GM18873 (cell line): Measurements from ENCODE around the gene SFTA2.
"Not testable (repeated sequence)": the region's sequence is repeated elsewhere in the genome, so short reads cannot be mapped to it uniquely, and the experiment has no call there.

Experiments
- ATAC-seq: cut with Tn5 transposase; IDR thresholded peaks from one replicate; pipeline ENCODE4 v1.9.1; 2021; ENCODE audit warnings: mild to moderate bottlenecking, moderate library complexity, moderate number of reproducible peaks; ENCODE audit not compliant: unreplicated experiment, low FRiP score

SFTA2 gene

GRCh38 chr6:30914076-30914853, 17.7 kb downstream of the SFTA2 start, which contains the start of gene VARS2:
VARS2 (plus strand) TSS chr6:30914238; CDS start chr6:30914837, 599 bp downstream.
- ATAC-seq = peak; percentile 49

- no peak for ATAC-seq
Measured at GRCh38 chr6:30913721-30914075, 18.3 kb downstream of the SFTA2 start.

GRCh38 chr6:30912746-30913520, 19.0 kb downstream of the SFTA2 start:
- no peak for ATAC-seq

- ATAC-seq = not testable (repeated sequence)
Measured at GRCh38 chr6:30910473-30910872, 21.5 kb downstream of the SFTA2 start.

GRCh38 chr6:30908700-30909099, 23.3 kb downstream of the SFTA2 start:
- ATAC-seq = no peak

GRCh38 chr6:30907758-30908591, 24.0 kb downstream of the SFTA2 start, which contains the start of gene GTF2H4:
GTF2H4 (plus strand) TSS chr6:30908207.
- peak; percentile 89 for ATAC-seq

- ATAC-seq = not testable (repeated sequence)
Measured at GRCh38 chr6:30907290-30907757, 24.6 kb downstream of the SFTA2 start.

GRCh38 chr6:30903236-30903635, 28.7 kb downstream of the SFTA2 start:
- no peak for ATAC-seq

- ATAC-seq = no peak
Measured at GRCh38 chr6:30902709-30903108, 29.3 kb downstream of the SFTA2 start.

- not testable (repeated sequence) for ATAC-seq
Measured at GRCh38 chr6:30902196-30902595, 29.8 kb downstream of the SFTA2 start.

GRCh38 chr6:30901436-30901835, 30.5 kb downstream of the SFTA2 start:
- no peak for ATAC-seq

- ATAC-seq = no peak
Measured at GRCh38 chr6:30900863-30901417, 31.0 kb downstream of the SFTA2 start.

- no peak for ATAC-seq
Measured at GRCh38 chr6:30898750-30899360, 33.1 kb downstream of the SFTA2 start.

GRCh38 chr6:30897882-30898281, 34.1 kb downstream of the SFTA2 start:
- ATAC-seq = no peak

GRCh38 chr6:30896541-30896940, 35.4 kb downstream of the SFTA2 start:
- ATAC-seq = no peak

GRCh38 chr6:30895343-30895742, 36.6 kb downstream of the SFTA2 start:
- no peak for ATAC-seq

- ATAC-seq = no peak
Measured at GRCh38 chr6:30894935-30895334, 37.0 kb downstream of the SFTA2 start.

- ATAC-seq = no peak
Measured at GRCh38 chr6:30894381-30894780, 37.6 kb downstream of the SFTA2 start.

GRCh38 chr6:30893666-30894065, 38.3 kb downstream of the SFTA2 start:
- ATAC-seq = no peak
